Spleen (tissue), 7 donors: ENCODE data around the gene MRPL50.

Experiments
- CTCF ChIP-seq, 11 experiments: fragments of 200-600 bp in 7 of 11; fragments of 450-650 bp in 4 of 11; sonication (generic) in 4 of 11; IDR thresholded peaks in 8 of 11; conservative IDR thresholded peaks in 3 of 11; 1 replicate in 7 of 11; 2 replicates in 4 of 11; pipeline versions ENCODE4 v1.4.0 to v1.8.0; 2016 to 2021; ENCODE audit warnings: antibody characterized with exemption in 11 of 11, inconsistent platforms in 4 of 11, mild to moderate bottlenecking in 1 of 11
- POLR2A ChIP-seq, 3 donors: fragments of 450-650 bp; IDR thresholded peaks; one replicate each; pipeline ENCODE4 v1.5.1; 2017; ENCODE audit warnings: antibody characterized with exemption in 3 of 3, mild to moderate bottlenecking in 1 of 3
- donor health status: DM: no; HTN: no; CAD: no; lungs with moderate emphysema.
- donor health status: DM: no; HTN: no; CAD: no.
- donor health status: DM: no; HTN: no; CAD: no.

GRCh38 chr9:101365181-101365580, 33.2 kb downstream of the MRPL50 start:
- TF ChIP-seq CTCF (IDR thresholded peaks at IDR 0.05 in 8 of 11, conservative IDR thresholded peaks at IDR 0.05 in 3 of 11) (no peak), POLR2A (IDR thresholded peaks at IDR 0.05) (no peak)
